HUES64 (cell line): Measurements from ENCODE around the gene GNAT1.
"Not testable (repeated sequence)": the region's sequence is repeated elsewhere in the genome, so short reads cannot be mapped to it uniquely, and the experiment has no call there.

Source experiments
- H3K27ac ChIP-seq: 2 replicates; pipeline ENCODE4 v1.7.0; 2013; ENCODE audit warnings: low read depth, low read length, inconsistent platforms
- H3K27me3 ChIP-seq: 2 replicates; pipeline ENCODE4 v1.6.1; 2013; ENCODE audit warnings: mild to moderate bottlenecking, low read length; ENCODE audit not compliant: insufficient read depth
- H3K36me3 ChIP-seq: 2 replicates; pipeline ENCODE4 v1.6.1; 2013; ENCODE audit warnings: mild to moderate bottlenecking, low read length; ENCODE audit not compliant: insufficient read depth
- H3K4me1 ChIP-seq: 2 replicates; pipeline ENCODE4 v1.6.1; 2013; ENCODE audit warnings: mild to moderate bottlenecking, low read length, moderate library complexity; ENCODE audit not compliant: insufficient read depth
- H3K4me3 ChIP-seq: 2 replicates; pipeline ENCODE4 v1.5.1; 2013; ENCODE audit warnings: mild to moderate bottlenecking, low read length, moderate library complexity
- H3K9ac ChIP-seq: 2 replicates; pipeline ENCODE4 v1.6.1; 2013; ENCODE audit warnings: mild to moderate bottlenecking, low read depth, low read length
- H3K9me3 ChIP-seq: 2 replicates; pipeline ENCODE4 v1.6.1; 2013; ENCODE audit warnings: low read depth, low read length; ENCODE audit not compliant: insufficient read depth
- WGBS: fragments of 150-250, 120-280 bp; methylation state at CpG from one replicate; pipeline ENCODE4 v1.1.7; 2013; ENCODE audit warnings: missing lambda C conversion rate; 5-methylcytosine and 5-hydroxymethylcytosine counted together

Gene GNAT1

GRCh38 chr3:50244813-50245212, 53.4 kb downstream of the GNAT1 start:
- peaks cover 12% of the 10 kb centered on the region for H3K36me3 ChIP-seq
- not testable (repeated sequence) for H3K27me3 ChIP-seq, H3K9me3 ChIP-seq, H3K4me3 ChIP-seq, H3K27ac ChIP-seq, H3K9ac ChIP-seq
- peaks cover 41% of the 10 kb centered on the region for H3K4me1 ChIP-seq
- WGBS, result 91% methylated on average over 6 of the region's 6 CpGs

DNA sequence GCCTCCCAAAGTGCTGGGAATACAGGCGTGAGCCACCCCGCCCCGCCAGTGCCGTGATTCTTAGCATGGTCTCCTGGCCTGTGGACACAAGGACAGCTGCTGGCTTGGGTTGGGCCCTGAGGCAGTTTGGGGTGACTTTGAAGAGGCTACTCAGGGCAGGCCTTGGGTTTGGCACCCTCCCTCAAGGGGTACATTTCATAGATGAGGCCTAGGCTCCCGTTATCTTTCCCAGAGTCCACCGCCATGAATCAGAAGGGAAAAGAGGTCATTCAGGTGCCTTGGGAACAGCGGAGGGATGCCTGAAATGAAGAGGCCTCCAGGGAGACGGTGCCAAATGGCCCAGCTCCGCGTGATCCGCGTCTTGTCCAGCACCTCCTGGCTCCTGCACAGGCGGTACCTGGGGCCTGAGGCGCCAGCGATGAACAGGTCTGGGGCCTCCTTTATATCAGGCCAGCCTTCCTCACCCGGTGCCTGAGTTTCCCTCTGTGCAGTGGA, 53.9 kb downstream of the GNAT1 start:
- Histone ChIP-seq H3K9me3 (no peaks in the 10 kb centered on the region), H3K27me3 (no peaks in the 10 kb centered on the region), H3K36me3 (peaks cover 16% of the 10 kb centered on the region), H3K4me3 (0 out of 2 replicates have a peak overlapping the region, but pooled peaks have one; percentile 31), H3K9ac (peak overlapping the region; percentile 54), H3K4me1 (peaks cover 36% of the 10 kb centered on the region), H3K27ac (peak overlapping the region; percentile 93)
- 83% methylated on average over 16 of the region's 16 CpGs for WGBS

DNA sequence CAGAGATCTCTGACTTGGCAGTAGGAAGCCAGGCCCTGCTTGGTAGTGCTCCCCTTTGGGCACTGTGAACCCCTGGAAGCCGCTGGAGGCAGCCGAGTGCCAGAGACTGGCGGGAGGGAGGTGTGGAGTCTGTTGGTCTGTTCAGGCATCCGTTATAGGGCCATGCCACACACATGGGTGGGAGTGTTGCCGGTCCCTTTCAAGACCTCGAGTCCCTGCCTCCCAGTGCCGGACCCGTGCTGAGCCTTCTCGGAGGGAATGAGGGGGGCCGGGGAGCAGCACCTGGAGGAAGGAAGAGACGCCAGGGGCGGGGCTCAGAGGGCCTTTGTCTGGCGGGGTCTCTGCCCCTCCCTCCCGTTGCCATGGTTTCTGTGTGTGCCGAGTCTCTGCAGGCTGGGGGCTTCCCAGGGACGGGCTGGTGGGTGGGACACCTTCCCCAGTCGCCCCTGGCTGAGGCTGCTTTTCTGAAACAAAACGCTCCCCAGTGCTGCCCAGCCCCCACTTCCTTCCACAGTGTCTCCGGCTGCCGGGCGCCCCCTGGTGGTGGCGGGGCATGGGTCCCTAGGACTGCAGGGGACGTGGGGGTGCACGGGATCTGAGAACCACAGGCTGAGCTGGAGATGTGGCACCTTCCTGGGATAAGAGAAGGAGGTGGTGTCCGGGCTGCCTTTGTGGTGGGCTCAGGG, 54.6 kb downstream of the GNAT1 start:
- Histone ChIP-seq H3K4me3 (peak overlapping the region; percentile 31), H3K9ac (peak overlapping the region; percentile 54), H3K27ac (peak overlapping the region; percentile 93), H3K27me3 (no peaks in the 10 kb centered on the region), H3K36me3 (peaks cover 16% of the 10 kb centered on the region), H3K4me1 (peaks cover 36% of the 10 kb centered on the region), H3K9me3 (no peaks in the 10 kb centered on the region)
- 4% methylated on average over 24 of the region's 25 CpGs for WGBS

DNA sequence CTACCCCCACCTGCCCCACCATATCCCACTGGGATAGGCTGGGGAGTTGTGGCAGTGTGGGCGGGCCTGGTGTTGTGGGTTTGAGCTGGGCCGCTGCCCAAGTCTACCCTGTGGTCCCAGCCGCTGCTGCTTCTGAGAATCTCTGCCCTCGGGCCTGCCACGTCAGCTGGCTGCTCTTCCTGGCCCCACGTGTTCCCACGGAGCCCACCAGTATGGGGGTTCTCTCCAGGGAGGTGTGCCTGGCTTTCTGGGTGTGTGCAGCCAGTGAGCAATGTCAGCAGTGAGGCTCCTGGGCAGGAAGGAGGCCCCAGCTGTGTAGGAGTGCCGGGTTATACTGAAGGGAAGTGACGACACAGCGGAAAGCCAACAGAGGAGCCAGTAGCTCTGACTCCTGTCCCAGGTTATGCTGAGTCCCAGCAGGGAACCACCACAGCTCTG, 55.1 kb downstream of the GNAT1 start:
- H3K27me3 ChIP-seq, result no peaks in the 10 kb centered on the region
- no peak overlapping the region for H3K4me3 ChIP-seq
- no peaks in the 10 kb centered on the region for H3K9me3 ChIP-seq
- peak overlapping the region; percentile 93 for H3K27ac ChIP-seq
- peak overlapping the region; percentile 46 for H3K9ac ChIP-seq
- WGBS, result 37% methylated on average over 10 of the region's 10 CpGs
- H3K4me1 ChIP-seq, result peaks cover 32% of the 10 kb centered on the region
- peaks cover 16% of the 10 kb centered on the region for H3K36me3 ChIP-seq
